Aorta (tissue), 5 donors: ENCODE results near the gene PDGFA. TPM values are rescaled to one million over a fixed set of nuclear protein-coding genes. Genes with fewer than 3 reads are reported as not detected.

Source experiments
- ATAC-seq: fragments of 200-7000 bp; cut with Tn5 transposase; one replicate; pipeline ENCODE4 v1.9.1; 2022; ENCODE audit warnings: moderate library complexity; ENCODE audit not compliant: low FRiP score
- DNase-seq, 2 donors: peaks; one replicate each; pipeline ENCODE4 v3.0.0-alpha.2; 2020
- H3K27ac ChIP-seq, 2 donors: one replicate each; pipeline ENCODE4 v1.5.1; 2013; ENCODE audit warnings: low read length in 2 of 2, mild to moderate bottlenecking in 2 of 2, moderate library complexity in 2 of 2, control low read depth in 1 of 2, inconsistent platforms in 1 of 2, low read depth in 1 of 2
- H3K27me3 ChIP-seq, 2 donors: one replicate each; pipeline ENCODE4 v1.6.1; 2013; ENCODE audit warnings: control low read depth in 1 of 2, low read length in 1 of 2, mild to moderate bottlenecking in 1 of 2, moderate library complexity in 1 of 2; ENCODE audit not compliant: insufficient read depth in 2 of 2, control insufficient read depth in 1 of 2
- H3K36me3 ChIP-seq, 2 donors: one replicate each; pipeline ENCODE4 v1.6.1; 2013; ENCODE audit warnings: control low read depth in 1 of 2, low read length in 1 of 2, mild to moderate bottlenecking in 1 of 2; ENCODE audit not compliant: insufficient read depth in 2 of 2, control insufficient read depth in 1 of 2
- H3K4me1 ChIP-seq, 2 donors: one replicate each; pipeline ENCODE4 v1.6.1; 2013; ENCODE audit warnings: low read length in 2 of 2, control low read depth in 1 of 2, mild to moderate bottlenecking in 1 of 2, moderate library complexity in 1 of 2; ENCODE audit not compliant: insufficient read depth in 2 of 2, control insufficient read depth in 1 of 2
- H3K4me3 ChIP-seq, 2 donors: one replicate each; pipeline ENCODE4 v1.5.1; 2013; ENCODE audit warnings: low read length in 2 of 2, control low read depth in 1 of 2, mild to moderate bottlenecking in 1 of 2
- H3K9me3 ChIP-seq: one replicate; pipeline ENCODE4 v1.6.1; 2013; ENCODE audit warnings: mild to moderate bottlenecking, low read length; ENCODE audit not compliant: control insufficient read depth
- WGBS, 2 donors: extraction: QIAGEN DNeasy Blood & Tissue Kit; methylation state at CpG; one replicate each; pipeline ENCODE4 v1.1.7; 2013; 5-methylcytosine and 5-hydroxymethylcytosine counted together
- intact Hi-C, 2 donors: fragments of 100-400 bp; cut with DNase I; formaldehyde crosslinking; loops; one replicate each; pipeline versions ENCODE4 v1.14.2 to v1.15.0; 2022
- polyA plus RNA-seq, 2 donors: library from polyadenylated mRNA; stranded (reverse); fragments of 200-250 nt; gene quantifications; one replicate each; pipeline ENCODE4 v1.2.3, GENCODE V29; 2013
- total RNA-seq, 2 donors: library from RNA; stranded (reverse); fragmentation: NEBNext Ultra II Directional; extraction: Animal tissue kit (Norgen Biotek cat#: 25700); gene quantifications; one replicate each; pipeline ENCODE4 v1.2.1, GENCODE V29; 2021
- donor health status: healthy with polysubstance abuse.
- donor health status: Bipolar disorder and iron deficiency.
- donor health status: DM: no; HTN: no; CAD: no.
- donor health status: DM: no; HTN: no; CAD: no.
- donor health status: DM: yes; HTN: yes; CAD: no.

PDGFA gene
- total and polyA plus RNA-seq, 4 donors, result 28.9 to 174 (median 87.5) TPM

- intact Hi-C loops, result no loop called here
- WGBS, 2 donors, result 92 to 93% methylated on average over 47 to 49 of the region's 49 CpGs
- DNase-seq (peak; percentile 33 to 74), ATAC-seq (no peak)
- Histone ChIP-seq H3K36me3 (no peaks in the 10 kb centered on the region), H3K27ac (no peak overlapping the region), H3K4me1 (no peaks in the 10 kb centered on the region), H3K9me3 (no peaks in the 10 kb centered on the region), H3K4me3 (no peak overlapping the region), H3K27me3 (no peaks in the 10 kb centered on the region)
Measured at GRCh38 chr7:462173-463103, 57.2 kb downstream of the PDGFA start.

DNA sequence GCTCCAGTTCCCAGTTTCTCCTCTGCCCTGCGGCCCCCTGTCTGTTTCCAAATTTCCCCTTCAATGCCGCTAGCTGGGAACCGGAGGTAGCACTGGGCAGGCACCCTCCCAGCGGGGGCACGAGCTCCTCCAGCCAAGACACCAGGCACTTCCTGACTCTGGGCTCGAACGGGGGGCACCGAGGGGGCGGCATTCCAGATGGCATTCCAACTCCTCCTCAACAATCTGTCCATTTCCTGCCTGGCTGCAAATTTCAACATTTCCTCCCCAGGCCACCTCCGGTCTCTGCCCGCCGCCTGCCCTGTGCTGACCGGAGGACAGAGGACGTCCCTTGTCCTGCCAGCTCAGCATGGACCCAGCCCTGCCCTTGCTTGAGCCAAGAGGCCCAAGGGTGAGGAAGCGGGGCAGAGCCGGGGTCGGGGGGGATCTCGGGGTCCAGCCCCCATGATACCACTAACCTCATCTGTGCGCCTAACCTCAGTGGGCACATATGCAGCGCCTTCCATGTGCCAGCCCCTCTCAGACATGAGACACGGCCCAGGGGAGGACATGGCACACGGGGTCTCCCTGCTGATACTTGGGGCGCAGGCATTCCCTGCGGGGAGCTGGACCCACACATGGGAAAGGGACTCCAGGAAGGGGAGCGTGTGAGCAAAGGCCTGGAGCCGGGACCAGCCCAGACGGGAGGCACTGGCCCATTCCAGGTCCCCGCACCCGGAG, 58.0 kb downstream of the PDGFA start:
- intact Hi-C loops, result no loop called here
- 63 to 66% methylated on average over 29 of the region's 29 CpGs for WGBS, 2 donors
- Histone ChIP-seq H3K27ac (no peak overlapping the region), H3K36me3 (no peaks in the 10 kb centered on the region), H3K9me3 (no peaks in the 10 kb centered on the region), H3K4me3 (no peak overlapping the region), H3K27me3 (no peaks in the 10 kb centered on the region), H3K4me1 (no peaks in the 10 kb centered on the region)
- DNase-seq (peak; percentile 67 to 77), ATAC-seq (peak; percentile 4)

GRCh38 chr7:461117-461452, 58.6 kb downstream of the PDGFA start:
- Histone ChIP-seq H3K4me3 (no peak overlapping the region), H3K27ac (no peak overlapping the region), H3K9me3 (no peaks in the 10 kb centered on the region), H3K36me3 (no peaks in the 10 kb centered on the region), H3K4me1 (no peaks in the 10 kb centered on the region), H3K27me3 (no peaks in the 10 kb centered on the region)
- intact Hi-C loops, result no loop called here
- ATAC-seq, result no peak
- DNase-seq, result no peak
- 69 to 74% methylated on average over 2 of the region's 2 CpGs for WGBS, 2 donors

GRCh38 chr7:460374-461116, 59.1 kb downstream of the PDGFA start:
- no peaks in the 10 kb centered on the region for H3K27me3 ChIP-seq
- WGBS, 2 donors, result 24 to 33% methylated on average over 26 of the region's 26 CpGs
- H3K4me3 ChIP-seq, result no peak overlapping the region
- peak; percentile 69 to 79 for DNase-seq
- H3K36me3 ChIP-seq, result no peaks in the 10 kb centered on the region
- H3K9me3 ChIP-seq, result no peaks in the 10 kb centered on the region
- H3K4me1 ChIP-seq, result no peaks in the 10 kb centered on the region
- ATAC-seq, result peak; percentile 56
- no peak overlapping the region for H3K27ac ChIP-seq
- intact Hi-C loops, result no loop called here

DNA sequence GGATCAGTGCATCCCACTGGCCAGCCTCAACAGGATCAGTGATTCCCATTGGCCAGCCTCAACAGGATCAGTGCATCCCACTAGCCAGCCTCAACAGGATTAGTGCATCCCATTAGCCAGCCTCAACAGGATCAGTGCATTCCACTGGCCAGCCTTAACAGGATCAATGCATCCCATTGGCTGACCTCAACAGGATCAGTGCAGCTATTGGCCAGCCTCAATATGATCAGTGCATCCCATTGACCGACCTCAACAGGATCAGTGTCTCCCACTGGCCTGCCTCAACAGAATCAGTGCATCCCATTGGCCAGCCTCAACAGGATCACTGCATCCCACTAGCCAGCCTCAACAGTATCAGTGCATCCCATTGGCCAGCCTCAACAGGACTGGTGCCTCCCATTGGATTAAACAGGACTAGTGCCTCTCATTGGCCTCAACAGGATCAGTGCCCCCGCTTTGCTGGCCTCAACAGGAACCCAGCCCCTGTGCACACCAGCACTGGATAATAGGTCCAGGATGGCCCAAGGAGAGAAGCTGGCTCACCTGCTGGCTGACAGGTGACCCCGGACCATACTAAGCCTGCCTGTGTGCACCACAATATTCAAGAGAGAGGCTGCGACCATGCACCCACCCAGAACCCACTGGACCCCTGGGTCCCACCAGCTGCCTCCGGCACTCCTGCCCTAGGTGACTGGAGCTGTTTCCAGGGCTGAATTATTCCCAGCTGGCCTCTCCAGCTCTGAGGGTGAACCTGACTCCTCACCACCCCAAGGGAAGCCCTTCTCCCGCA, 59.9 kb downstream of the PDGFA start:
- Histone ChIP-seq H3K4me1 (no peaks in the 10 kb centered on the region), H3K9me3 (no peaks in the 10 kb centered on the region), H3K27me3 (no peaks in the 10 kb centered on the region), H3K4me3 (no peak overlapping the region), H3K27ac (peak overlapping the region in 1 of 2 donors; percentile 4), H3K36me3 (no peaks in the 10 kb centered on the region)
- peak; percentile 40 to 65 for DNase-seq
- intact Hi-C loops, result no loop called here
- 84 to 86% methylated on average over 6 of the region's 6 CpGs for WGBS, 2 donors
- ATAC-seq, result no peak

DNA sequence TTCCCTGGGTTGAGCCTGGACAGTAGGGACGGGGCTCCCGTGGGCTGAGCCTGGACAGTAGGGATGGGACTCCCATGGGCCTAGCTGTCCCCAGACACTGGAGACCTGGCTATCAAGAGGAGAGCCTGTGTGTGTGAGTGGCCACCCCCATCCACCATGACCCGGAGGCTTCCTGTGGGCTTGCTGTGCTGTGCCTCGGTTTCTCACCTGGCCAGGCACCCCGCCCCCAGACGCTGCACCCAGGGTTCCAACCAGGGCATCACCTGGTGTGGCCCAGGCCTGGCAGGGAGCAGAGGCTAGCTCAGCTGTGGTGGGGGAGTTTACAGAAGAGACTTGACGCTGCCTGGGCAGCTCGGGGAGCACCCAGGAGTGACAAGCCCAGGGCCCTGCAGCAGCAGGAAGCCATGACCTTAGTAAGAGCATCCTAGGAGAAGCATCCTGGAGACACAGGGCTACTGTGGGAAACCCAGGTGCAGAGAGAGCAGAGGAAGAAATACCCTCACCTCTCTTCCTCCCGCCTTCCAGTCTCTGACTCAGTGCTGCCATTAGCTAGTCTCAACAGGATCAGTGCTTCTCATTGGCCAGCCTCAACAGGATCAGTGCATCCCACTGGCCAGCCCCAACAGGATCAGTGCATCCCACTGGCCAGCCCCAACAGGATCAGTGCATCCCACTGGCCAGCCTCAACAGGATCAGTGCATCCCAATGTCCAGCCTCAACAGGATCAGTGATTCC, 61.0 kb downstream of the PDGFA start:
- 97% methylated on average over 9 of the region's 9 CpGs for WGBS, 2 donors
- intact Hi-C loops, result no loop called here
- Histone ChIP-seq H3K27ac (no peak overlapping the region), H3K4me3 (no peak overlapping the region), H3K36me3 (no peaks in the 10 kb centered on the region), H3K4me1 (no peaks in the 10 kb centered on the region), H3K27me3 (no peaks in the 10 kb centered on the region), H3K9me3 (no peaks in the 10 kb centered on the region)
- DNase-seq (peak; percentile 39 to 63), ATAC-seq (no peak)

DNA sequence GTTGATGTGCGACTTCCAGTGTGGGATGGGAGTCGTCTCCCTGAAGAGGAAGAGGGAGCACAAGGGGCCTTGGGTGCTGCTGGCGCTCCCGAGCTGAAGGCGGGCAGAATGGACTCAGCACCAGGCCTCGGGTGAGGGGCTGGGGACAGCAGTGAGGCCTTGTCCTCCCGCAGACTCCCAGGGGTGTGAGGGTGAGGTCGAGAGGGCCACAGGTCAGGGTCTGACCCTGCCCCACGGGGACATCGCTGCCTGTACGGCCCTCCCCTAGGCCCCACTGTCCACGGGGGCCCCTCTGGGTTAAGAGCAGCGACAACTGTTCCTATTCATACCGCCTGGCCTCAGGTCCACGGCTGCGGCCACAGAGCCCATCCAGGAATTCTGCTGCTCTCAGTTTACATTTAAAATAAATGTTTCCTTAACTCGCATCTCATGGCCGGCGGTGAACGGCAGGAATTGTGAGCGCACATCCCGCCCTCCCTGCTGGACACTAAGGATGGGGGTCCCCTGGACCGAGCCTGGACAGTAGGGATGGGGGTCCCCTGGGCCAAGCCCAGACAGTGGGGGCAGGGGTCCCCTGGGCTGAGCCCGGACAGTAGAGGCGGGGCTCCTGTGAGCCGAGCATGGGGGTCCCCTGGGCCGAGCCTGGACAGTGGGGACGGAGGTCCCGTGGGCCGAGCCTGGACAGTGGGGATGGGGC, 61.7 kb downstream of the PDGFA start:
- DNase-seq (peak; percentile 40 to 69), ATAC-seq (peak; percentile 21)
- no peak overlapping the region for H3K4me3 ChIP-seq
- H3K27ac ChIP-seq, result no peak overlapping the region
- no peaks in the 10 kb centered on the region for H3K36me3 ChIP-seq
- intact Hi-C loops, result no loop called here
- no peaks in the 10 kb centered on the region for H3K4me1 ChIP-seq
- H3K27me3 ChIP-seq, result no peaks in the 10 kb centered on the region
- no peaks in the 10 kb centered on the region for H3K9me3 ChIP-seq
- 94 to 96% methylated on average over 30 of the region's 30 CpGs for WGBS, 2 donors
